ENCODE measurements around the gene RBBP8NL.

GRCh38 chr20:62430866-62431447, 3.6 kb upstream of the RBBP8NL start:
- TF ChIP-seq CTCF (conservative IDR thresholded peaks at IDR 0.05; ENCODE audit: low read length): no peak
- no peak for TF ChIP-seq EZH2phosphoT487 (IDR thresholded peaks at IDR 0.05; ENCODE audit: borderline replicate concordance)
